EH (cell line): Measurements from ENCODE around the gene APMAP.

ENCODE experiments used
- DNase-seq: peaks from one replicate; pipeline ENCODE4 v3.0.0-alpha.2; 2015; ENCODE audit warnings: low read depth

Gene APMAP

DNA sequence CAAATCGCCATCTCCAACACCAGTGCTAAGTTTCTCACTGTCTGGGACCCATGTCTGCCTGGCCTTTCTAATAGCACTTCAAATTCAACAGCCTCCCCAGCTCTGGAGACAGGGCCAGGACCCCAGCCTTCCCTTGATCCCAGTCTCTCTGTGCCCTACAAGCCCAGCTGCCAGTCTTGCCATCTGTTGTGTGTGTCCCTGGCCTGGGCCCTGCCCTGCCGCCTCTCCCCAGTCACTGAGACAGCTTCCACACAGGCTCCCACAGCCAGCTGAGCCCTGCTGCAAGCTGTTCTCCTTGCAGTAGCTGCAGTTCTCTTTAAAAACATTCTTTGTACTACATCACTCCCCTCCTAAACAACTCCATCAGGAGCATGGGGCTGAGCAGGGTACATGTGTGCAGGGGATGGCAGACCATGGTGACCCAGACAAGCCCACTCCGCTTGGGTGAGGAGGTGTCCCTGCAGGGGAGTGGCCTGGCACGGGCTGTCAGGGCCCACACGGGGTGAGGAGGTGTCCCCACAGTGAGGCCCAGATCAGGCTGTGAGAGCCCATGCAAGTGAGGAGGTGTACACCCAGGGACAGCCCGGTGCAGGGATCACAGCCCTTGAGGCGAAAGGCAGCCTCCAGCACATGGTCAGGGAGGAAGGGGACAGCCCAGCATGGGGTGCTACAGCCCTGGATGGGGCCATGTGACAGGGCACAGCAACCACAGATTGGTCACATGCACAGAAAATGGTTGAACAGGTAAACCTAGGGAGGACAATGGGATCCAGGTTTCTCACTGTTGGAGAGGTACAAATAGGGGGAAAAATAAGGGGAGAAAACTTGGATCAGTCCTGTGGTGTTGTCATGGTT lies 27.3 kb downstream of the APMAP start:
- no peak for DNase-seq

DNA sequence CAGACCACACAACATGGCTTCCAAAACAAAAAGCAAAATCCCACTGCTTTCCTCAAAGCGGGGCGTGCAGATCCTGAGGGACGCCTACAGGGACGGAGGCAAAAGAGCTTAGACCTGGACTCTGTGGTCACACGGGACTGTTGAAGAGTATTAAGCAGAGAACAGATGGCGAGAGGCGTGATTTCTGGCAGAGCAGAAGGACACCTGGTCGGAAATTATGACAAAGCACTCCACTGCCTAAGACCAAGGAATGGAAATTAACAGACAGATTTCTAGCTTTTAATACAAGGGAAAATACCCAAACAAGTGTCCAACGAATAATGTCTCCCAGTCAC lies 28.1 kb downstream of the APMAP start:
- no peak for DNase-seq

DNA sequence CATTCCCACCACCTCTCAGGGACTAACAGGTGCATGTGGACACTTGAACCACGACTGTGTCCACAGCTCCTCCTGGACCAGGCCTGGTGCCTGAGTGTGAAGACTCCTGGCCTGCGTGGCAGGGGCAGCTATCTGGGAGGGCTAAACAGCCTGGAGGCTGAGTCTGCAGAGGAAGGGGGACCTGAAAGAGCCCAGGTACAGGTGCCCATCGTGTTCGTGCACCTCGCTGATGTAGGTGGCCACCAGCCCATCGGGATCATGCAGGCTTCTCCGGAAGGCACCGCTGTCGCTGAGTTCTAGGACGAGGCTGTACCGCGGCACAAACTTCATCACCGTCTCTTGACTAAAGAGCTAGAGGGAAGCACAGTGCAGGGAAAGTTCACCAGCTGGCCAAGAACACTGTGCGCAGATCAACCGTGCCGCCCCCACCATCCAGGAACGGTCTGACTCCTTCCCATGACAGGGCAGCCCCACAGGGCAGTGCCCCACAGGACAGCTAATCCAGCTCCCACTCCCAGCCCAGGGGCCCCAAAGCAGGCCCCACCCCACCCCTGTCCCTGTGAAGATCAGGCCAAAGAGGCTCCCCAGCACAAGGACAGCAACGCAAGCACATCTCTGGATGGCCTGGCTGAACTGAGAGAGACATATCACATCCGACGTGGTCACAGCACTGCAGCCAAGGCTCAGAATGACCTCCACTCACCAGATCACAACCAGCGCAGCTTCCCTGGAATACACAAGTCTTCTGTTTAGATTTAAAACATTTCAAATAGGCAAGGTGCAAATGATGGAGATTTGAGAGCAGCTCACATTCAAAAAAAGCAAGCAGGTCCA lies 28.7 kb downstream of the APMAP start:
- no peak for DNase-seq

DNA sequence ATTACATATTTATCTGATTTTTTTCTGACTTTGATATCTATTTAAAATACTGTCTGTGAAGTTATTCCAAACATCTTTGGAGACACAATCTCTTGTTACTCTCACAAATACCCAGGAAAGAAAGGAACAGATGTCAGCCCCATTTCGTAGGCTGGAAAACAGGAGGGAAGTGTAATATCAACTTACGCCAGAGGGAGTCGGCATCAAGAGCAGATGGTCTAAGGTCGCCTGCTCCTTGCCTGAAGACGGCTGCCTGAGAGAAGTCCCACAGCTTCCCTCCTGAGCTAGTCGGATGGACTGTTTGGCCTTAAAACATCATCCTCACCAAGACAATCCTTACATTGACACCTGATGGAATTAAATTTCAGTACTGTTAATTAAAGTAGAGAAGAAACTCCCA lies 30.0 kb downstream of the APMAP start:
- no peak for DNase-seq

DNA sequence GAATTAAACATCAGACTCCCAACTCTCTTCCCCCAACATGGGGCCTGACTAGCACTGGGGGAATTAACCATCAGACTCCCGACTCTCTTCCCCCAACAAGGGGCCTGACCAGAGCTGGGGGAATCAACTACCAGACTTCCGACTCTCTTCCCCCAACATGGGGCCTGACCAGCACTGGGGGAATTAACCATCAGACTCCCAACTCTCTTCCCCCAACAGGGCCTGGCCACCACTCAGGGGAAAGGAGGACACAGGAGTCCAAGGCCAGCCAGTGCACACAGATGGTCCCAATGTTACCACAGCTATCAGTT lies 30.4 kb downstream of the APMAP start:
- no peak for DNase-seq

DNA sequence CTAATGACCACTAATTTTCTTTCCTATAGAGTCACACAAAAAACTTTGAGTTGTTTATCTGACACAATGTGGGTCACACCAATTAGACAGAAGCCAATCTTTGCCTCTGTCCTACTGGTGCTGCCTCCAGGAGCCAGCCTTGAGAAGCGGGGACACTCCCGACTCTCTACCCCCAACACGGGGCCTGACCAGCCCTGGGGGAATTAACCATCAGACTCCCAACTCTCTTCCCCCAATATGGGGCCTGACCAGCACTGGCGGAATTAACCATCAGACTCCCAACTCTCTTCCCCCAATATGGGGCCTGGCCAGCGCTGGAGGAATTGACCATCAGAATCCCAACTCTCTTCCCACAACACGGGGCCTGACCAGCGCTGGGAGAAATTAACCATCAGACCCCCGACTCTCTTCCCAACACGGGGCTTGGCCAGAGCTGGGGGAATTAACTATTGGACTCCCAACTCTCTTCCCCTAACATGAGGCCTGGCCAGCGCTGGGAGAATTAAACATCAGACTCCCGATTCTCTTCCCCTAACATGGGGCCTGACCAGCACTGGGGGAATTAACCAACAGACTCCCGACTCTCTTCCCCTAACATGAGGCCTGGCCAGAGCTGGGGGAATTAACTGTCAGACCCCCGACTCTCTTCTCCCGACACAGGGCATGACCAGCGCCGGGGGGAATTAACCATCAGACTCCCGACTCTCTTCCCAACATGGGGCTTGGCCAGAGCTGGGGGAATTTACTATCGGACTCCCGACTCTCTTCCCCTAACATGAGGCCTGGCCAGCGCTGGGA lies 31.0 kb downstream of the APMAP start:
- DNase-seq, result no peak

DNA sequence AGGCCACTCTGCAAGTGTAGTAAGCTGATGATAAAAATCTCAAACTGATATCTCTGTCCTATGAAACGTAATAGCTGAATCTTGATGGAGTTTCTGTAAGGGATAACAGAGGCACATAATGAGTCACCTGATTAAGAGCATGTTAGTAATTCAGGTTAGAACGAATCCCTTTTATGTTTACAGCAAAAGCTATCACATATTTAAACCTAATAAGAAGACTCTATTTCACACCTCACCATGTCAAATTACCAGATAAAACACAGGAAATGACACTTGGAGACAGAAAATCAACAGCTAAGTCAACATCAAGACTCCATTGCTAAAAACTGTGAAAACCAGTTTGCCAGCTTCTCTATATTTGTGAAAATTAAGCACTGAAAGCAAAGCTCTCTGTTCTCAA lies 31.7 kb downstream of the APMAP start:
- DNase-seq, result no peak

DNA sequence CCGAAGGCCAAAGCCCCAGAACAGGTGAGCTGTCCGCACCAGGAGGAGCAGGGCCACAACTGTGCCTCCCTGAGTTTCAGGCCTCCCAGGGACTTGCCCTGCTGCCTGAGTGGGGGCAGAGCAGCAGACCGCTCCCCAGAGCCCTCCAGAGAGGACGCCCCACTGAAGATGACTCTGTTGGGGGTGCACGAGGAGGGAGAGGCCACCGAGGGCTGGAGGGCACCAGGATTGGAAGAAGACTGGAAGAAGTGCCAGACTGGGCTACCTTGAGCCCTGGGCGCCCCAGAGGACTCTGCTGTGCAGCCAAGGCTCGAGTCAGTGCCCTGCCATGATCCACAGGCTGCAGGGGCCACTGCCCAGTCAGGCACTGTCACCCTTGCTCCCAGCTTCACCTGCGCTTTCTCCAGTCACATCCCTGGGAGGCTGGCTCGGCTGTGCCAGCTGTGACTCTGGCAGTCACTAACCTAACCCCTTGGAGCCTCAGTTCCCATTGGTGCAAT lies 32.2 kb downstream of the APMAP start:
- no peak for DNase-seq

DNA sequence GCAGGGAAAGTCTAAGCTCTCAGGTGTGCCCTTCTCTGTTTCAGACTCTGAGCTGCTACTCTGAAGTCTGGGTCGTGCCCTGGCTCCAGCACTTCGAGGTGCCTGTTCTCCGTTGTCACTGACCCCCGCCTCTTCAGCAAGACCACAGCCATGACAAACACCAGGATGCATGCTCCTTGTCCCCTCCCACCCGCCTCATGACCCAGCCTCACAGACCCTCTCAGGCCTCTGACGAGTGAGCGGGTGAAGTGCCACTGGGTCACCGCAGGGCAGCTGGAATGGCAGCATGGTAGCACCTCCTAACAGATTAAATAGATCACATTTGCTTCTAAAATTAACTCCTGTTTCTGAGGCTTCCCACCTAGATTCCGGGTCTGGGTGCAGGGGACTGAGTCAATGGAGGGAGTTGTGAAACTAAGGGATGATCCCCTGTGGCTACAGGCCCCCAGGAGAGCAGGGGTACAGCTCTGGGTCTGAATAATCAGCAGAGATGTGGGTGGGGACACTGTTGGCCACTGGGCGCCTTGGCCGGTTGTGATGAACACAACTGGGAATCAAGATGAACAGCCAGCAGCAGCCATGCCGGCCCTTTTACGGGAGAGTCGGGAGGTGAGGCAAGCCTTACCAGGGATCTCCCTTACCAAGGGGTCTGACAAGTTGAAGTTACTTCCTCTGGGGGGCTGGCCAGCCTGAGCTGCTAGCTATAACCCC lies 32.8 kb downstream of the APMAP start:
- DNase-seq, result no peak

DNA sequence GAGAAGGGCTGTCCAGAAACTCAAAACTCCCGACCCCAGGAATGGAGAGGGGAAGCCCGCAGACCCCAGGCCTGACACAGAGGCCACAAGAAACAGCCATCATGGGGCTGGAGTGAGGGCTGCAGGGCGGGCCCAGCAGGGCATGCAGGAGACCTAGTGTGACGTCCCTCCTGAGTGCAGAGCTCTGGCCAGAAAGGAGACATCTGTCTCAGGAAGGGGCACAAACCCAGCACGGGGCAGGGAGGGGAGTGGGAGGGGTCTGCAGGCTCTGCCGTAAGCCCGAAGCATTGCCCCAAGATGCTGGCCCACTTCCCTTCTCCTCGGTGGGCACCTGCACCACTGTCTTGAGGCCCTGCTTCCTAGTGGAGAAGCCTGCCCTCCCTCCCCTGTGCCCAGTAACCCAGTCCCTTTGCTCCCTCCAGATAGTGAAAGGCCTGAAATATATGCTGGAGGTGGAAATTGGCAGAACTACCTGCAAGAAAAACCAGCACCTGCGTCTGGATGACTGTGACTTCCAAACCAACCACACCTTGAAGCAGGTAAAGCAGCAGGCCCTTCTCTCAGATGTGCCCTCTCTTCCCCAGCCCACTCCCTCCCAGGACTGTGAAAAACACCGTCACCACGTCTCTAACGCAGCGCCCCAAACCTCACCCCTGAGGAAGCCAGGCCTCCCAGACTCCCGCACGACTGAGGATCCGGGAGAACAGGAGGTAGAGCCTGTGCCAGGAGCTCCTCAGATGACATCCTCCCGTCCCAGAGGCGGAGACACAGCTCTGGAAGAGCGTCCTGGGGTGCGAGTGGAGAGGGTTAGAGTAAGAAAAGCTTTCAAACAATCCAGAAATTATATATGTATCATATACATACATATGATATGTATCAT lies 33.8 kb downstream of the APMAP start:
- no peak for DNase-seq

DNA sequence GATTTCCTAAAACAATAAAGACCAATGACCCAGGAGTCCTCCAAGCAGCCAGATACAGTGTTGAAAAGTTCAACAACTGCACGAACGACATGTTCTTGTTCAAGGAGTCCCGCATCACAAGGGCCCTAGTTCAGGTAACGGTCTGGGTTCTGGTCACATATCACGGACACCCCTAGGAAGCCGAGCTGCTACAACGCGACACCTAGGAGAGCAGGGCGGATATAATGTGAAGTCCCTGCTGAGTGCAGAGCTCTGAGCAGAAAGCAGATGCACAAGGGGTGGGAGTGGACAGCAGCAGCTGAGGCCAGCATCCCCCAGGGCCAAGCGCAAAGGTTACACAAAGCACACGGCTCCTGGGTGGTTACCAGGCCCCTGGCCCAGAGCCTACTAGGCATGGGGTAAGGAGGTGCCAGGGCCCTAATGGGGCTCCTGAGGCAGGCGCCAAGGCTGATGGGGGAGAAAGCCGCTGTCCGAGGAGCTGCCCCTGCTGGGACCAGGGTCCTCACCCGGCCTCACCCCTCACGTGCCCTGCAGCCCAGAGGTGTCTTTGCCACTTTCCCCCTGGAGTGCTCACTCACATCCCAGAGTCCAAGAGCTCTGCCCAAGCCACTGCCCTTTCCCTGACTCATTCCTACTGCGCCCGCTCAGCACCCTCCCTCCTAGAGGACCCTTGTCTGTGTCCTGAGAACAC lies 35.1 kb downstream of the APMAP start:
- no peak for DNase-seq

DNA sequence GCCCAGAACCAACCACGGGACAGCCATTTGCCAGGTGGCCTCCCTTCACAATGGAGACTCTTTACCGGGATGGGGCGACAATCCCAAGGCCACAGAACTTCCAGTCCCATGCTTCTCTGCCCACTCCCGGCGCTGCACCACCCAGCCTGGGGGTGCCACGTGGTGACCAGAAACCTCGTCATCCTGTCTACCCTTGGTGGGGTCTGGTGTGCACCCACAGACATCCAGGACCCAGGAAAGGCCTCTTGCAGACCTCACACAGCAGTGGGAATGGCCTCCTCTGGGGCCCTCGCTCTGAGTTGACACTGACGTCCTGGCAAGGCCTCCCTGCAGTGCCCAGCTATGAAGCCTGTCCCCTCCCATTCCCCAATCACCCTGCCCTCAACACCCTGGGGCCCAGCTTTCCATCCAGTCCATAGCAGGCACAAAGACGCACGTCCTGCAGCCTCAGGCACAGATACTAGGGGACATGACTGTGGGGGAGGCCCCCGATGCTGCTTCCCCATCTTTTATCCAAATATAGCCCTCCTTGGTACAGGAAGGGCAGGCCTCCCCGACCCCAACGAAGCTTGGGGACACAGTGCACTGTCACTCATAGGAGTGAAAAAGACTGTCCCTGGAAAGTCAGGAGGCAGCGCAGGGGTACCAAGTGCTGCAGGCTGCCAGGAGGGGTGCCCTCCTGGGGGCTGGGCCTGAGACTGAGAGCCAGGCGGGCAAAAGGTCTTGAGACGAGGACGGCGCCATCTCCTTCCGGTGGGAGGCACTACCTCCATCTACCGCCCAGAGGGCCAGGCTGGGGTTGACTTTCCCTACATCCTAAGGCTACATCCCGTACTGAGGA lies 36.3 kb downstream of the APMAP start:
- DNase-seq, result no peak

DNA sequence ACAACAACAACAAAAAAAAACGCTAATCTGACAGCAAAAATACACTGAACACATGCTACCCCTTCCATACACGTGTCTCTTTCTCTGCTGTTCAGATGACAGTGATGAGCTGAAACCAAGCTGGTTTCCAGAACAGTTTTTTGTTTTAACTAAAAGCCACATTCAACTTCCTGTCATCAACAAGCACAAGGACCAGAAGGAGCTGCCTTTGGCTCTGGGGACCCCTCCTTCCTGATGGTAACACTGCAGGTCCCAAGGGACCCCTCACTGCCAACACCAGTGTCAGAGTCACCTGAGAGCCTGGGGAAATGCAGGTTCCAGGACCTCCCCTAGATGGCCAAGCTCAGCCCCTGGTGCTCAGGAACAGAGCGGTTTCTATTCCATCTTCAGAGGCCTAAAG lies 37.5 kb downstream of the APMAP start:
- DNase-seq, result no peak

DNA sequence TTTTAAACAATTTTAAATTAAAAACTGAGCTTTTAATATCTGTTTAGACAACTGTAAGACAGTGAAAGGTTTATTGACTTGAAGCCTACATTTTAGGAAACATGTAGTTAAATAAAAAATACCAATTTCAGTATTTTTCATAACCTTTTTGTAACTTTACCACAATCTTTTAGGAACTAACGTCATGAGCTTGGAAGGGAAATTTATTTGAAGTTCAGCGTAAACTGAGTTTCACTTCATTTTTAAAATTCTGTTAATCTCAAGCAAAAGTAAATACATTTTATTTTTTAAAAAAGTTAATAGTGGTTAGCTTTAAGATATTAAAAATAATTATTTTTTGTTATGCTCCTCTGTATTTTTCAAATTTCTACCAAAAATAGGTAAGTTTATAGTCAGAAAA lies 38.0 kb downstream of the APMAP start:
- DNase-seq, result no peak

DNA sequence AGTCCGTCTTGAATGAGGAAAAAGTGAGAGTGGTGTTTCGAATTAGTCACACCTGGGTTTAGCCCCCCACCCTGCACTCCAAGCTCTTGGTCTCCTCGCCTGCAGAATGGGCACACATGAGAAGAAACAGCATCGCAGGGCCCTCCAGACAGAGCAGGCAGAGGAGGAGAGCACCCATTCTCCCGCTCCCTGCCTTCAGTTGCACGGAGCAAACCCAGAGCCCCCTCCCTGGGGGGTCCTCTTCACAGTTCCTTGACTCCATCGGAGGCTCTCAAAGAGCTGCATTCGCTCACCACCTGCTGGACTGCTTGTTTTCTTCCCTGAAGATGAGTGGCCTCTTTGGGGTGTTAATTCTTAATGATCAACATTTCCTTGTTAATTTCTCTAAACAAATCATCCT lies 38.4 kb downstream of the APMAP start:
- DNase-seq, result no peak

DNA sequence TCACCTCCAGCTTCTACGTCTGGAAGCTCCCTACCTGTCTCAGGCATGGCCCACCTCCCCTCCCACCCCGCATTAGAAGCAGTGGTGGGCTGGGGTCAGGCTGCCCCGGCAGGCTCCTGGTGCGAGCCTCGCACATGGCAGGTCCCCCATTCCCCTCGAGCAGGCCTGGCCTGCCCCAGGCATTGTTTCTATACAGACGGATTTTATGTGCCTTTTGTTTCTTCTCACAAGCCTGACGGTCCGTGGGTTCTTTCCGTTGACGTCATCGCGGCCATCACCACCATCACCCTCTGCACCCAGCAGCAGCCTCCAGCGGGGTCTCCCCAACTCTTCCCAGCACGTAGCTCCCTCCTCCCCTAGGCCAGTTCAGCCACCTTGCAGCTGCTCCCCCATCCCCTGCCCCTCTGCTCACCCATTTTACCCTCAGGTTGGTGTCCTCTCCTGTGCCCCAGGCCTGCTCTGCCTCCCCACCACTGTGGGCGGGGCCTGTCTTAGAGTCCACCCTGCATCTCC lies 38.9 kb downstream of the APMAP start:
- no peak for DNase-seq

DNA sequence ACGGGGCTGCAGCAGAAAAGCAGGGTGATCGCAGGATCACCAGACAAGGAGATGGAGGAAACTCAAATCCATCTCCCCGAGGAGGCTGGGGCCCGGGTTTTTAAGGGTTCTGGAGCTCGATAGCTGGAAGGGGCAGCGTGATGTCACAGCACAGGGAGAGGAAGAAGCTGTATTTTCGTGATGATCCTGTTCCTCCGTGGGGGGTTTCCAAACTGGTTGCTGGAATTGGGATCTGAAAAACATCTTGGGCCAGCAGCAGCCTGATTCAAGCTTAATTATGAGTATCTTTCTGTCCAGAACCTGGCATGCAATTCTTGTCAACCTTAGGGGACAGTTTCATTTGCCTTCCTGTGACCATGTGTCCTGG lies 39.4 kb downstream of the APMAP start:
- DNase-seq, result no peak

DNA sequence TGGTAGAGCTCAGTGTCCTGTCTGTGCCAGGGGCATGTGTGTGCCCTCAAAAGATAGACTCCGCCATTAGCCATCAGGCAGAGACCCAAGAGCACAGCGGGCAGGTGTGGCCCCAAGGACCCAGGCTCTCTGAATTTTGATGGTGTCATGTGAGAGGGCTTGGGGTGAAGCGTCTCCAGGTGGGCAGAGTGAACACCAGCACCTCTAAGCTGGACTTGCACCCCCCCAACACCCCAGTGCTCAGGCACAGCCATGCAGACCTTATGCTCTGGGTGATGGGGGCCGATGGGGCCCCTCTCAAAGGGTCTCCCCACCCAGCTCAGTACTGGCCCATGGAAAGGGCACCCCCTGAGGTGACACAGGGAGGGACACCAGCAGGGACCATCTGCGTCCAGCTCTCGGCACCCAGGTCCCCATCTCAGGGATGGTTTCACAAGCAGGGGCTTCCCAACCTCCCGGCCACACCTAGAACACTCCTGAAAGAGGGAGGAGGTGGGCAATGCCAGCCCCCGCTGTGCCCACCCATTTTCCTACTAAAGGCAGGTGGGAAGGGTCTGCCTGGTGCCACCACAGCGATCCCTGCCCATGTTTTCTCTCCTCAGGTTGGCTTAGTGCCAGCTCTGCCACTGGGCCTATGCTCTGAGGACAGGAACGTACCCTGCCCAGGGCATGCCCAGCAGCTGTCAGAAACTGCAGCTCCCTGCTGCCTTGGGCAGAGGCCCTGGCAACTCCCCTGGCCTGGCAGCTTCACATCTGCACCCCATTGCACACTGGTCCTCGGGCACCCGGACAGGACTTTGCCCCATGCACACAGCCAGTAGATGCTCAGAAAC lies 40.0 kb downstream of the APMAP start:
- no peak for DNase-seq
